Fibroblast of the conjunctiva (primary cell): ENCODE data around the gene PDZRN3.

Experiments
- DNase-seq: peaks from one replicate; pipeline ENCODE4 v3.0.0-alpha.2; 2010; ENCODE audit warnings: low read depth

The PDZRN3 gene

GRCh38 chr3:73384091-73384906 lies 240.4 kb downstream of the PDZRN3 start:
- DNase-seq: no peak

GRCh38 chr3:73383470-73384049 lies 241.2 kb downstream of the PDZRN3 start:
- no peak for DNase-seq

- no peak for DNase-seq
Observed at GRCh38 chr3:73381551-73381950, 243.2 kb downstream of the PDZRN3 start.

GRCh38 chr3:73380735-73381532 lies 243.8 kb downstream of the PDZRN3 start:
- no peak for DNase-seq

GRCh38 chr3:73379465-73379864 lies 245.3 kb downstream of the PDZRN3 start:
- DNase-seq: no peak

- no peak for DNase-seq
Observed at GRCh38 chr3:73378207-73378606, 246.5 kb downstream of the PDZRN3 start.

GRCh38 chr3:73365756-73366397 lies 258.9 kb downstream of the PDZRN3 start:
- DNase-seq: peak; percentile 41

GRCh38 chr3:73364517-73364916 lies 260.2 kb downstream of the PDZRN3 start:
- no peak for DNase-seq

GRCh38 chr3:73363093-73363492 lies 261.6 kb downstream of the PDZRN3 start:
- no peak for DNase-seq

- DNase-seq: no peak
Observed at GRCh38 chr3:73361591-73361990, 263.1 kb downstream of the PDZRN3 start.

- DNase-seq: no peak
Observed at GRCh38 chr3:73353649-73354217, 271.0 kb downstream of the PDZRN3 start.

- DNase-seq: no peak
Observed at GRCh38 chr3:73352841-73353645, 271.7 kb downstream of the PDZRN3 start.

GRCh38 chr3:73351423-73352071 lies 273.2 kb downstream of the PDZRN3 start:
- no peak for DNase-seq

GRCh38 chr3:73350996-73351395 lies 273.7 kb downstream of the PDZRN3 start:
- DNase-seq: no peak

- DNase-seq: no peak
Observed at GRCh38 chr3:73349657-73350056, 275.1 kb downstream of the PDZRN3 start.

GRCh38 chr3:73342077-73342476 lies 282.7 kb downstream of the PDZRN3 start:
- DNase-seq: no peak

GRCh38 chr3:73341272-73341935 lies 283.3 kb downstream of the PDZRN3 start:
- no peak for DNase-seq

- DNase-seq: no peak
Observed at GRCh38 chr3:73332558-73332957, 292.2 kb downstream of the PDZRN3 start.
